OCI-LY1 (cell line): ENCODE data around the gene INSRR.

Experiments used
- EZH2 ChIP-seq: fragments of 200-600 bp; sonication (generic), shearing (Covaris generic); IDR thresholded peaks from 2 replicates; pipeline ENCODE4 v1.8.0; 2017; ENCODE audit warnings: borderline replicate concordance, mixed run types, mild to moderate bottlenecking, antibody characterized with exemption, low read length, moderate library complexity, mixed read lengths
- TF ChIP-seq, protein P1 (sequence below): fragments of 200-600 bp; sonication (generic), shearing (Covaris generic); IDR thresholded peaks from 2 replicates; pipeline ENCODE4 v1.5.1; 2017; ENCODE audit warnings: mild to moderate bottlenecking, antibody characterized with exemption, low read length, moderate library complexity, mixed read lengths

DNA sequence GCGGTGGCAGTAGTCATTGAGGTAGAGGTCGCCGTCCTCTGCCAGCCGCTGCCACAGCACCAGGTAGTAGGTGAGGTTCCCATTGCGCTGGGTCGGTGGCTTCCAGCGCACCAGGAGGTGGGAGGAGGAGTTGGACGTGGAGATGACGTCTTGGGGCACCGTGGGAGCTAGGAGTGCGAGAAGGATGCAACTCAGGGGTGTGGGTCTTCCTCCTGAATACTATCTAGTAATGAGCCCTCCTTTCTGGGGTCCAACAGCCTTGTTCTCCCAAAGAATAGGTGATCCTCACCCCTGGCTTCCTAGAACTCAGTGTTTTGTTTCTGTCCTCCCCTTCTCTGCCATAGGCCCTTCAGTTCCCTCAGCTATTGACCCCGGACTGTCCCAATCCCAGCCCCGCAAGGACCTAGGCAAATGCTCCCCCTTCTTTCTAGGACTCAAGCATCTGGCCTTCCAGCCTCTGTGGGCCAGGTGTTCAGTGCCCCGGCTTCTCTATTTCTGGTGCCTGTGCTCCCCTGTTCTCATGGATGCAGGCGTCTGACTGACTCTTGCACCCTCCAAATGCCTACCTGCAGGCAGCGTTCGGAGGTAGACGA, 12.9 kb downstream of the INSRR start:
- no peak for TF ChIP-seq EZH2
- TF ChIP-seq, protein P1, sequence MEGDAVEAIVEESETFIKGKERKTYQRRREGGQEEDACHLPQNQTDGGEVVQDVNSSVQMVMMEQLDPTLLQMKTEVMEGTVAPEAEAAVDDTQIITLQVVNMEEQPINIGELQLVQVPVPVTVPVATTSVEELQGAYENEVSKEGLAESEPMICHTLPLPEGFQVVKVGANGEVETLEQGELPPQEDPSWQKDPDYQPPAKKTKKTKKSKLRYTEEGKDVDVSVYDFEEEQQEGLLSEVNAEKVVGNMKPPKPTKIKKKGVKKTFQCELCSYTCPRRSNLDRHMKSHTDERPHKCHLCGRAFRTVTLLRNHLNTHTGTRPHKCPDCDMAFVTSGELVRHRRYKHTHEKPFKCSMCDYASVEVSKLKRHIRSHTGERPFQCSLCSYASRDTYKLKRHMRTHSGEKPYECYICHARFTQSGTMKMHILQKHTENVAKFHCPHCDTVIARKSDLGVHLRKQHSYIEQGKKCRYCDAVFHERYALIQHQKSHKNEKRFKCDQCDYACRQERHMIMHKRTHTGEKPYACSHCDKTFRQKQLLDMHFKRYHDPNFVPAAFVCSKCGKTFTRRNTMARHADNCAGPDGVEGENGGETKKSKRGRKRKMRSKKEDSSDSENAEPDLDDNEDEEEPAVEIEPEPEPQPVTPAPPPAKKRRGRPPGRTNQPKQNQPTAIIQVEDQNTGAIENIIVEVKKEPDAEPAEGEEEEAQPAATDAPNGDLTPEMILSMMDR, result no peak
